ENCODE data around the gene HMBS. TPM values are rescaled to one million over a fixed set of nuclear protein-coding genes. Genes with fewer than 3 reads are reported as not detected.
"Not testable (repeated sequence)": the region's sequence is repeated elsewhere in the genome, so short reads cannot be mapped to it uniquely, and the experiment has no call there.

HMBS gene
- polyA plus RNA-seq, 3 donors from 2014 or later = 7.6 to 19.0 (median 11.9) TPM

DNA sequence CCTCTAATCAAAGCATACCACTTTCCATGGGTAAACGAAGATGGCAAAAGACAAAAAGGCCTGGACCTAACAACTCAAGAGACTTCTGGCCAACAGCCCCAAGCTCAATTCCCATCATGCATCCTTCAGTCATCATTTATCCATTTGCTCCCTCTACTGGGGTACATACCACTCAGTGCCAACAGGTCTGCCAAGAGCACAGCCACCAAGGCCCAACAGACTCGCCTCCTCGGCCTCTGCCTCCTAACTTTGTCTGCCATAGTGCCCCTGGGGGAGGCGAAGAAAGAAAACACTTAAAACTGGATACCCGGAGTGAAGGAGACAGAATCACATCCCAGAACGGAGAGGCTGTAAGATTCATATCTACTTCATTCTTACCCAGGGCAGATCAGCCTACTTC lies 28.8 kb upstream of the HMBS start:
- peak overlapping the region; percentile 82 to 98 (median 92) for H3K27ac Mint-ChIP-seq
- H3K36me3 Mint-ChIP-seq = peaks cover 17 to 29% (median 18%) of the 10 kb centered on the region in 3 donors
- H3K9me3 Mint-ChIP-seq = no peaks in the 10 kb centered on the region
- peaks cover 0 to 13% (median 5%) of the 10 kb centered on the region in 3 donors for H3K27me3 Mint-ChIP-seq (ENCODE audit: low read depth in 3 of 3)
- peak overlapping the region; percentile 87 to 96 (median 92) for H3K4me3 Mint-ChIP-seq
- DNase-seq = peak in 1 of 3 donors; percentile 12
- peaks cover 41 to 45% of the 10 kb centered on the region in 2 donors for H3K4me1 Mint-ChIP-seq

DNA sequence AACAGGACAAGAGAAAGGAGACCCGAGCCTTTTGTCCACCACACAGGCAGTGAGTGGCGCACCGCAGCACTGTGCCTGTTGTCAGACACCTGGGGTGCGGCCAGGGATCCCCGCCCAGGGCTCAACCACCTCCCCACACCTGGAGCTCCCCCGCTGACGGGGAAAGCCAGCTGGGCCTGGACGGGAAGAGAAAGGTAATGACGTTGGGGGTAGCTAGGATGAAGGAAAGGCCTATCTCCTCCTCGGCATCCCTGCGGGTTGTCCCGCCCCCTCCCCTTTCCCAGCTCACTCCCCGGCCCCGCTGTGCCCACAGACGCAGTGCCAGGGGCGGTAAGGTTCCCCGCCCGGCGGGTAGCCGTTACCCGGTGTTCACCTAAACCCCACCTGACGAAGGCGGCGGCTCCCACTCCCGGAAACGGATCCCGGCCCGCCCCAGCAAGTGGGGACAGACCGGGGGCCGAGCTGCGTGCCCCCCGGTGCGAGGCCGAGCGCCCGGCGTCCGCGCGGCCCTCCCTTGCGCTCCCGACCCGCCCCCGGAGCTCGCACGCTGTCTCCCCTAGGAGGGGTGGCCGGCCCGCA lies 28.2 kb upstream of the HMBS start:
- peak overlapping the region; percentile 92 to 97 (median 96) for H3K4me3 Mint-ChIP-seq
- peaks cover 17 to 24% (median 18%) of the 10 kb centered on the region in 3 donors for H3K36me3 Mint-ChIP-seq
- H3K4me1 Mint-ChIP-seq = peaks cover 39 to 45% of the 10 kb centered on the region in 2 donors
- H3K27me3 Mint-ChIP-seq (ENCODE audit: low read depth in 3 of 3) = peaks cover 0 to 13% (median 4%) of the 10 kb centered on the region in 3 donors
- peak; percentile 43 to 59 (median 57) for DNase-seq
- H3K9me3 Mint-ChIP-seq = no peaks in the 10 kb centered on the region
- peak overlapping the region; percentile 91 to 98 (median 96) for H3K27ac Mint-ChIP-seq

DNA sequence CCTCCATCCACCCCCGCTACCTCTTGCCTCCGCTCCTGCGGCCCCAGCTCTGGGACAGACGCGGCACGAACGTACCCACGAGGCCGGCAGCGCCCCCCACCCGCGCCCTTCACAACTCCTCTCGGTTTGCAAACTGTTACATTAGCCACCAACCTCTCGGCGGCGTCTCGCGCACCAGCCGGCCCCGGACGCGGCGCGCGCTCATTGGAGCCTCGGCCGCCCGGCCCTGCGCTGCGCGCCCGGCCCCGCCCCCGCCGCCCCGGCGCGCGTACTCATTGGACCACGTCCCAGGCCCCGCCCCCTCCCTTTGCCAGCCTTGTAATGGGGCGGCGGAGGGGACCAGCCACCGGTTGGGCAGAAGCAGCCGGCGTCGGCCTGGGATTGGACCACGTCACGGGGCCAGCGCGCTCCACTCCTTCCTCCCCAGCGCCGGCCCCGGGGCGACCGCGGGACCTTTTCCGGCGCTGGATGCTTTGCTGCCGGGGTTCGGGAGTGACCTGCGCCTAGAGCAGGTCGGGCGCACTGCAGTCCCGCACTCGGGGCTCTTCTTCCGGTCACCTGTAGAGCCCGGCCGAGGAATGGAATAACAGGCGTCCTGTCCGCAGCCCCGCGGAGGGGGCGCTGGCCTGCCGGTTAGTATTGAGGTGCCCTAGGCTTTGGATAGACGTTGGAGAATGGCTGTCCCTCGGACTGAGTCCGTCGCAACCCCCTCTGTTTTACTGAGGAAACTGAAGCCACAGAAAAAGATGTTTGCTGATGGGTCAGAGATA lies 27.5 kb upstream of the HMBS start, which contains the start of gene HYOU1:
TSS of gene HYOU1 (minus strand) at position 206 of the 770 bp plus-strand sequence. CDS start 1,045 bp downstream, outside the sequence.
- Mint-ChIP-seq H3K27me3 (ENCODE audit: low read depth in 3 of 3) (peaks cover 0 to 13% (median 4%) of the 10 kb centered on the region in 3 donors), H3K4me1 (peaks cover 38 to 45% of the 10 kb centered on the region in 2 donors), H3K4me3 (peak within 1 kb of the TSS; percentile 92 to 97 (median 96)), H3K9me3 (no peaks in the 10 kb centered on the region), H3K36me3 (peaks cover 15 to 19% (median 18%) of the 10 kb centered on the region in 3 donors), H3K27ac (peak within 1 kb of the TSS; percentile 95 to 99 (median 98))
- peak; percentile 99 for DNase-seq

DNA sequence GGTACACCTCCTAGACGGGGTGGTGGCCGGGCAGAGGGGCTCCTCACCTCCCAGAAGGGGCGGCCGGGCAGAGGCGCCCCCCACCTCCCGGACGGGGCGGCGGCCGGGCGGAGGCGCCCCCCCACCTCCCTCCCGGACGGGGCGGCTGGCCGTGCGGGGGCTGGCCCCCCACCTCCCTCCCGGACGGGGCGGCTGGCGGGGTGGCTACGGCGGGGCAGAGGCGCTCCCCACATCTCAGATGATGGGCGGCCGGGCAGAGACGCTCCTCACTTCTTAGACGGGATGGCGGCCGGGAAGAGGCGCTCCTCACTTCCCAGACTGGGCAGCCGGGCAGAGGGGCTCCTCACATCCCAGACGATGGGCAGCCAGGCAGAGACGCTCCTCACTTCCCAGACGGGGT lies 25.6 kb upstream of the HMBS start:
- Mint-ChIP-seq H3K4me3 (peak overlapping the region in 4 of 5 donors; percentile 33 to 61 (median 40)), H3K4me1 (peaks cover 31 to 34% of the 10 kb centered on the region in 2 donors), H3K27ac (peak overlapping the region in 1 of 6 donors; percentile 79), H3K27me3 (ENCODE audit: low read depth in 3 of 3) (peaks cover 0 to 13% (median 4%) of the 10 kb centered on the region in 3 donors)
- DNase-seq, H3K36me3 Mint-ChIP-seq, H3K9me3 Mint-ChIP-seq: not testable (repeated sequence)

DNA sequence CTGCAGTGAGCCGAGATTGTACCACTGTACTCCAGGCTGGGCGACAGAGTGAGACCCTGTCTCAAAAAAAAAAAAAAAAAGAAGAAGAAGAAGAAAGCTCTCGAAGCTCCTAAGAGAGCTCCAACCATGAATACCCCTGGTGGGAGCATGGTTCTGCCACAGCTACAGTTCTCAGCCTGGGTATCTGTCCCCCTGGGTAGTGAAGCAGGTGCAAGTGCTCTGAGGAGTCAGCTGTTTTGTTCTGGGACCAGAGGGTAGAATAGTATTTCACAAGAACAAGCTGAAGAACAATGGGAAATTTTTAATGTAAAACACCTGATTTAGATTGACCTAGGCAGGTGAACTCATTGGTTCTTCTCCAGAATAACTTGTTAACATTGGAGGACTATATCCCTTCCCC lies 23.4 kb upstream of the HMBS start:
- peaks cover 26 to 29% of the 10 kb centered on the region in 2 donors for H3K4me1 Mint-ChIP-seq
- no peak for DNase-seq
- H3K27ac Mint-ChIP-seq = no peak overlapping the region
- peaks cover 0 to 12% (median 4%) of the 10 kb centered on the region in 3 donors for H3K27me3 Mint-ChIP-seq (ENCODE audit: low read depth in 3 of 3)
- H3K4me3 Mint-ChIP-seq = no peak overlapping the region
- no peaks in the 10 kb centered on the region for H3K36me3 Mint-ChIP-seq
- H3K9me3 Mint-ChIP-seq = no peaks in the 10 kb centered on the region

DNA sequence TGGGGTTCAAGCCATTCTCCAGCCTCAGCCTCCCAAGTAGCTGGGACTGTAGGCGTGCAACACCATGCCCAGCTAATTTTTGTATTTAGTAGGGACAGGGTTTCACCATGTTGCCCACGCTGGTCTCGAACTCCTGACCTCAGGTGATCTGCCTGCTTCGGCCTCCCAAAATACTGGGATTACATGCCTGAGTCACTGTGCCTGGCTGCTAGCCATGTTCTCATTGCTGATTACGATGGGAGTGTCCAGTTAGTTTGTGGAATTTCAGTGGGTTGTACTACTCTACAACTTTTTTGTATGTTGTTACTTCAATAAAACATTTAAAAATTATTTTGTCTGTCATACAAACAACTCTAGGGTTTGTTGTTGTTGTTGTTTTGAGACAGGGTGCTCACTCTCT lies 21.9 kb upstream of the HMBS start:
- Mint-ChIP-seq H3K36me3 (no peaks in the 10 kb centered on the region), H3K27me3 (ENCODE audit: low read depth in 3 of 3) (peaks cover 5 to 11% (median 10%) of the 10 kb centered on the region in 3 donors), H3K9me3 (no peaks in the 10 kb centered on the region), H3K4me1 (peaks cover 32 to 36% of the 10 kb centered on the region in 2 donors), H3K27ac (no peak overlapping the region), H3K4me3 (no peak overlapping the region)
- no peak for DNase-seq

DNA sequence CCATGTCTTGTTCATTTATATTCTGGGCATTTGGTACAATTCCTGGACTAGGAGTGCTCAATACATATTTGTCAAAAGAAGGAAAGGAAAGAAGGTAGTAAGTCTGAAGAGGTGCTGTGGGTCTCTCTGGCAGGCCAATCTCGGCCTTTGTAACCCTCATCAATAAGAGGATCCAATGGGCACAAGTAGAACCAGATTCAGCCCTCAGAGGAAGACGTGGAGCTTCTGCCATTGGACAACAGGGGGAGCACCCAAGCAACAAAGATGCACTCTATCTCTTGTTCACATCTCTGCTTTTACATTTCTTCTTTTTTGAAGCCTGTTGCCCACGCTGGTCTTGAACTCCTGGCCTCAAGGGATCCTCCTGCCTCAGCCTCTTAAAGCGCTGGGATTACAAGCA lies 19.3 kb upstream of the HMBS start:
- Mint-ChIP-seq H3K9me3 (no peaks in the 10 kb centered on the region), H3K27me3 (ENCODE audit: low read depth in 3 of 3) (peaks cover 4 to 15% (median 12%) of the 10 kb centered on the region in 3 donors), H3K36me3 (peaks cover 0 to 5% (median 3%) of the 10 kb centered on the region in 3 donors), H3K27ac (peak overlapping the region; percentile 65 to 100 (median 94)), H3K4me3 (peak overlapping the region in 3 of 5 donors; percentile 2 to 30 (median 21)), H3K4me1 (peaks cover 41 to 44% of the 10 kb centered on the region in 2 donors)
- DNase-seq = peak in 2 of 3 donors; percentile 27 to 34

DNA sequence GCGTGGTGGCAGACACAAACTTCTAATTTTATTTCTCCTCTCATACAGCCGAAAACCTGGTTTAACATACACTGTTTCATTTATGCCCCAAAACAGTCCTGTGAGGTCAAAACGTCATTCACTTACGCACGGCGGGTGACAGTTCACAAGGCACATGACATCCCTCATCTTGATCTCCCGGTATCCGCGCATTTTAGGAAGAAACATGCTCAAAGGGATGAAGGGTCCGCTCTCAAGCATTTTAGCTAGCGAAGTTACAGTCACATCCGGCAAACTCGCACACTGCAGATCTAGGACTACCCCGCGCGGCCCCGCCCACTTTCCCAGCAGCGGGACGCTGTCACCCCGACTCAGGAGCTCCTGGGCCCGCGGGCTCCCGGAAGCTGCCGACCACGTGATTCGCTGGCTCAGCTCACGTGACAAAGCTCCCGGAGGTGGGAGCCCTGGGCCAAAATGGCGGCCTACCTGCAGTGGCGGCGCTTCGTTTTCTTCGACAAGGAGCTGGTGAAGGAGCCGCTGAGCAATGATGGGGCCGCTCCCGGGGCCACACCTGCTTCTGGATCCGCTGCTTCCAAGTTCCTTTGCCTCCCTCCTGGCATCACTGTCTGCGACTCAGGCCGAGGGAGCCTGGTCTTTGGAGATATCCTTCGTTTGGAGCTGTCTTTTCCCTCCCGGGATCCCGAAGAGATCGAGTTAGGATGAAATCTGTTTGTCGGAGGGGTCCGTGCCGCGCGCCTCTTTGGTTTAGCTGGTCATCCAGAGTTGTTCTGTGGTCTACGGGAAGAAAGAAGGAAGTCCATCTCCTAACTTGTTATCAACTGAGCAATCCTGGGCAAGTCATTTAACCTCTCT lies 17.1 kb upstream of the HMBS start, which contains the start of gene VPS11:
TSS of gene VPS11 (plus strand) at position 448 of the 852 bp plus-strand sequence. CDS start at position 454, 6 bp downstream.
- Mint-ChIP-seq H3K36me3 (peaks cover 1 to 15% (median 9%) of the 10 kb centered on the region in 3 donors), H3K4me3 (peak within 1 kb of the TSS; percentile 92 to 100 (median 96)), H3K27ac (peak within 1 kb of the TSS; percentile 98 to 100 (median 99)), H3K27me3 (ENCODE audit: low read depth in 3 of 3) (peaks cover 4 to 15% (median 12%) of the 10 kb centered on the region in 3 donors), H3K4me1 (peaks cover 41 to 44% of the 10 kb centered on the region in 2 donors), H3K9me3 (no peaks in the 10 kb centered on the region)
- DNase-seq = peak; percentile 95 to 96 (median 95)

DNA sequence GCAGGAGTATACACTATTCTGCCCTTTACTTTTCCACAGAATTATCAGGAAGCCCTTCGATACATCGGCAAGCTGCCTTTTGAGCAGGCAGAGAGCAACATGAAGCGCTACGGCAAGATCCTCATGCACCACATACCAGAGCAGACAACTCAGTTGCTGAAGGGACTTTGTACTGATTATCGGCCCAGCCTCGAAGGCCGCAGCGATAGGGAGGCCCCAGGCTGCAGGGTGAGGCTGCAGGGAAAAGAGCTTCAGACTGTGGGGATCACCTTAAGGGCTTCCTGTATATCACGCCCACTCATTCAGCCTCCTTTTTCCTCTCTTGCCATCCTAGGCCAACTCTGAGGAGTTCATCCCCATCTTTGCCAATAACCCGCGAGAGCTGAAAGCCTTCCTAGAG lies 6.8 kb upstream of the HMBS start:
- H3K27ac Mint-ChIP-seq = no peak overlapping the region
- no peak for DNase-seq
- peaks cover 25 to 50% (median 32%) of the 10 kb centered on the region in 3 donors for H3K36me3 Mint-ChIP-seq
- H3K4me3 Mint-ChIP-seq = no peak overlapping the region
- peaks cover 0 to 2% (median 2%) of the 10 kb centered on the region in 3 donors for H3K27me3 Mint-ChIP-seq (ENCODE audit: low read depth in 3 of 3)
- no peaks in the 10 kb centered on the region for H3K9me3 Mint-ChIP-seq
- H3K4me1 Mint-ChIP-seq = no peaks in the 10 kb centered on the region

DNA sequence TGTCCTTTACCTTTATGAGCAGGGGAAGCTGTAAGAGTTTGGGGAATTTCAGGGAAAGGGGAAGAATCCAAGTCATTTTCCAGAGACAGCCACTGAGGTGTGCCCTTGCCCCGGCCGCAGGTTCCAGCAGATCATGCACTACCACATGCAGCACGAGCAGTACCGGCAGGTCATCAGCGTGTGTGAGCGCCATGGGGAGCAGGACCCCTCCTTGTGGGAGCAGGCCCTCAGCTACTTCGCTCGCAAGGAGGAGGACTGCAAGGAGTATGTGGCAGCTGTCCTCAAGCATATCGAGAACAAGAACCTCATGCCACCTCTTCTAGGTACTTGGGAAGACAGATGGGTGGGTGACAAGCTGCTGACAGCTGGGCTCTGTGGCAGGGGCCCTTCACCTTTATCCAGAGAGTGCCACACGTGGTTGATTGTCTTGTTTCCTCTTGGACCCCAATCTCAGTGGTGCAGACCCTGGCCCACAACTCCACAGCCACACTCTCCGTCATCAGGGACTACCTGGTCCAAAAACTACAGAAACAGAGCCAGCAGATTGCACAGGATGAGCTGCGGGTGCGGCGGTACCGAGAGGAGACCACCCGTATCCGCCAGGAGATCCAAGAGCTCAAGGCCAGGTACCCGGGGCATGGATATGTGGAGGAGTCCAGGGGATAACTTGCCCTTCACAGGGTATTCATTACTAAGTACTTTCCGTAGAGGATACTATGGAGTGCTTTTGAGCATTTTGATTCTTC lies 5.8 kb upstream of the HMBS start:
- Mint-ChIP-seq H3K36me3 (peaks cover 24 to 43% (median 30%) of the 10 kb centered on the region in 3 donors), H3K27ac (no peak overlapping the region), H3K27me3 (ENCODE audit: low read depth in 3 of 3) (peaks cover 0 to 2% (median 2%) of the 10 kb centered on the region in 3 donors), H3K9me3 (no peaks in the 10 kb centered on the region), H3K4me3 (no peak overlapping the region), H3K4me1 (no peaks in the 10 kb centered on the region)
- DNase-seq = no peak

DNA sequence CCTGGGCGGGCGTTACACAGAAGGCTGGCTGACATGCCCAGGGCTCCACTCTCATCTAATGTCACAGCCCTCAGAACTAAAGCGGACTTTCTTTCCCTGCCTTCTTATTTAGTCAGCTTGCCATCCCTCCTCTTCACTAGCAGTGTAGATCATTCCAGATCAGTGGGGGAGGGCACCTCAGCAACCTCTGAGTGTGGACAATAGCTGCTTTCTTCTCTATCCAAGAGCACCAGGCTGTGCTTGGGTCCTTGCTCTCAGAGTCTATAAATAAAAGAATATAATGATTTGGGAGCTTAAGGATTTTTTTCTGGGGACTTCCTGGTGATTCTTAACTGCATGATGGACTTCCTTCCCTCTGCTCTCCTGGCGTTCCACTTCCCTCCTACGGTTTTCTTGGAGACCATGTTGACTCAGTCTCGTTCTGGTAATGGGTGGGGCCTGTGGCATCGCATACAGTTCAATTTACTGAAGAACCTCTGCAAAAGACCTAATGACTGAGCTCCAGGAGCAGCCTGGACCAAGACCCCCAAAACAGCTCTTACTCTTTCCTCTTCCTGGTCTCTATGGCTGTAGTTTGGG lies 2.9 kb upstream of the HMBS start:
- Mint-ChIP-seq H3K27me3 (ENCODE audit: low read depth in 3 of 3) (peaks cover 7 to 16% (median 10%) of the 10 kb centered on the region in 3 donors), H3K27ac (peak overlapping the region in 1 of 6 donors; percentile 23), H3K4me3 (no peak overlapping the region), H3K36me3 (peaks cover 24 to 39% (median 27%) of the 10 kb centered on the region in 3 donors), H3K9me3 (no peaks in the 10 kb centered on the region), H3K4me1 (peaks cover 15 to 16% of the 10 kb centered on the region in 2 donors)
- no peak for DNase-seq

DNA sequence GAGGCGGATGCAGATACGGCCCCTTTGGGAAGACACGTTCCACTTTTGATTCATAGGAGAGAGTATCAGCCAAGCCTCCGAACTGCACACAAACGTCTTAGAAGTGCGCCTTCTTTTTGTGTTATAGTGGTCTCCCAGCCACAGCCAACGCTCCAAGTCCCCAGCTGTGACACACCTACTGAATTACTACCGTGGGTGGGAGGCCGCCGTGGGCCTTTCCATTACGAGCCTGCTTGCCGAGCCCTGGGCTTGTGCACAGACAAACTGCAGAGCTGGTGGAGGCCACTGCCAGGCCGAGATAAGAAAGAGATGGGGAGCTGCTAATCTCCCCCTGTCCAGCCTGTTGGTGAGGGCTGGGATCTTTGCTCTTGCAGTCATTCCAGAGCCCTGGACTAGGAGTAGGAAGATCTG lies 761 bp downstream of the HMBS start:
- Mint-ChIP-seq H3K9me3 (no peaks in the 10 kb centered on the region), H3K4me3 (peak overlapping the region; percentile 94 to 97 (median 95)), H3K4me1 (peaks cover 17 to 24% of the 10 kb centered on the region in 2 donors)

More for the DNA sequence above, 761 bp downstream of the HMBS start:
- DNase-seq = no peak
- Mint-ChIP-seq H3K27me3 (ENCODE audit: low read depth in 3 of 3) (peaks cover 9 to 16% (median 12%) of the 10 kb centered on the region in 3 donors), H3K27ac (peak overlapping the region; percentile 89 to 97 (median 94)), H3K36me3 (peaks cover 10 to 17% (median 13%) of the 10 kb centered on the region in 3 donors)
